IMR-90 (cell line): ENCODE measurements around the gene ITGA3. TPM values are rescaled to one million over a fixed set of nuclear protein-coding genes. Genes with fewer than 3 reads are reported as not detected.

Source experiments
- ATAC-seq: fragments of 200-7000 bp; cut with Tn5 transposase; 2 replicates; pipeline ENCODE4 v1.9.1; 2020; ENCODE audit warnings: low read depth, mild to moderate bottlenecking, moderate library complexity
- BruUV-seq: library from RNA; stranded (reverse); fragments of 400-500 nt; replicated peaks from 2 replicates; lab custom pipeline; 2021; lab: Mats Ljungman, UMichigan
- CTCF ChIA-PET: fragments of 300-600 bp; formaldehyde crosslinking; extraction: SDS; loops from one replicate; lab custom pipeline; 2021; ENCODE audit warnings: antibody characterized with exemption; lab: Yijun Ruan, JAX
- POLR2A ChIA-PET: fragments of 300-600 bp; sonication (Branson Sonifier 250); formaldehyde crosslinking; loops from one replicate; lab custom pipeline; 2022; ENCODE audit warnings: antibody characterized with exemption; ENCODE audit not compliant: unreplicated experiment; lab: Charles Lee
- DNase-seq: peaks from one replicate; pipeline ENCODE4 v3.0.0; 2013
- H2AFZ ChIP-seq: replicated peaks from 2 replicates; pipeline ENCODE3; 2013; ENCODE audit warnings: low read length, mild to moderate bottlenecking; ENCODE audit not compliant: poor library complexity
- H2AK5ac ChIP-seq: 2 replicates; pipeline ENCODE4 v1.6.1; 2013; ENCODE audit warnings: low read depth, low read length, inconsistent platforms
- H2AK9ac ChIP-seq: replicated peaks from 2 replicates; pipeline ENCODE3; 2013; ENCODE audit warnings: mild to moderate bottlenecking, low read depth, low read length, moderate library complexity; ENCODE audit not compliant: poor library complexity
- H2BK120ac ChIP-seq: 2 replicates; pipeline ENCODE4 v1.6.1; 2013; ENCODE audit warnings: low read depth, low read length, inconsistent platforms
- H2BK15ac ChIP-seq: 3 replicates; pipeline ENCODE4 v1.6.1; 2013; ENCODE audit warnings: low read depth, low read length, inconsistent platforms
- H2BK20ac ChIP-seq: 2 replicates; pipeline ENCODE4 v1.6.1; 2013; ENCODE audit warnings: low read depth, mild to moderate bottlenecking, inconsistent platforms, low read length, moderate library complexity
- H2BK5ac ChIP-seq: 2 replicates; pipeline ENCODE4 v1.6.1; 2013; ENCODE audit warnings: mild to moderate bottlenecking, low read depth, low read length, inconsistent platforms; ENCODE audit not compliant: poor library complexity, severe bottlenecking
- H3K14ac ChIP-seq: replicated peaks from 2 replicates; pipeline ENCODE4 v1.6.1; 2013; ENCODE audit warnings: low read depth, low read length, inconsistent platforms
- H3K18ac ChIP-seq: 2 replicates; pipeline ENCODE4 v1.6.1; 2013; ENCODE audit warnings: low read depth, low read length, control low read depth
- H3K23ac ChIP-seq: 2 replicates; pipeline ENCODE4 v1.6.1; 2013; ENCODE audit warnings: low read depth, low read length, inconsistent platforms
- H3K27ac ChIP-seq: 2 replicates; pipeline ENCODE4 v1.5.1; 2013; ENCODE audit warnings: mild to moderate bottlenecking, control low read depth, low read length; ENCODE audit not compliant: insufficient read depth
- H3K27me3 ChIP-seq: 2 replicates; pipeline ENCODE4 v1.6.1; 2013; ENCODE audit warnings: low read length; ENCODE audit not compliant: control insufficient read depth, insufficient read depth
- H3K36me3 ChIP-seq: 2 replicates; pipeline ENCODE4 v1.6.1; 2013; ENCODE audit warnings: low read length, mixed read lengths; ENCODE audit not compliant: control insufficient read depth, insufficient read depth
- H3K4ac ChIP-seq: 2 replicates; pipeline ENCODE4 v1.6.1; 2013; ENCODE audit warnings: low read depth, low read length, inconsistent platforms
- H3K4me1 ChIP-seq: 2 replicates; pipeline ENCODE4 v1.6.1; 2013; ENCODE audit warnings: low read length, mixed read lengths; ENCODE audit not compliant: control insufficient read depth, insufficient read depth
- H3K4me2 ChIP-seq: 2 replicates; pipeline ENCODE4 v1.6.1; 2013; ENCODE audit warnings: low read depth, mild to moderate bottlenecking, control low read depth, low read length, moderate library complexity
- H3K4me3 ChIP-seq: 2 replicates; pipeline ENCODE4 v1.5.1; 2013; ENCODE audit warnings: low read depth, mild to moderate bottlenecking, control low read depth, low read length, moderate library complexity; ENCODE audit not compliant: insufficient read depth
- H3K56ac ChIP-seq: 2 replicates; pipeline ENCODE4 v1.6.1; 2013; ENCODE audit warnings: low read length, inconsistent platforms; ENCODE audit not compliant: insufficient read depth; ENCODE audit errors: extremely low read depth
- H3K79me1 ChIP-seq, 2 experiments: 2 replicates each; pipeline ENCODE4 v1.6.1; 2013; ENCODE audit warnings: low read length in 2 of 2, inconsistent platforms in 1 of 2, low read depth in 1 of 2
- H3K9ac ChIP-seq: 2 replicates; pipeline ENCODE4 v1.6.1; 2013; ENCODE audit warnings: low read depth, low read length, control low read depth
- H3K9me1 ChIP-seq: 2 replicates; pipeline ENCODE4 v1.6.1; 2013; ENCODE audit warnings: low read length, inconsistent platforms; ENCODE audit not compliant: insufficient read depth
- H3K9me3 ChIP-seq: 2 replicates; pipeline ENCODE4 v1.6.1; 2013; ENCODE audit warnings: low read length; ENCODE audit not compliant: control insufficient read depth, insufficient read depth
- H4K20me1 ChIP-seq: 2 replicates; pipeline ENCODE4 v1.6.1; 2013; ENCODE audit warnings: low read length, inconsistent platforms; ENCODE audit not compliant: insufficient read depth
- H4K5ac ChIP-seq: 2 replicates; pipeline ENCODE4 v1.6.1; 2013; ENCODE audit warnings: mild to moderate bottlenecking, low read depth, low read length, control low read depth
- H4K8ac ChIP-seq, 2 experiments: 2 replicates each; pipeline ENCODE4 v1.6.1; 2013; ENCODE audit warnings: low read depth in 2 of 2, low read length in 2 of 2, control low read depth in 1 of 2, inconsistent platforms in 1 of 2
- H4K91ac ChIP-seq: 2 replicates; pipeline ENCODE4 v1.6.1; 2013; ENCODE audit warnings: low read depth, low read length, inconsistent platforms; ENCODE audit not compliant: insufficient read depth
- CEBPB ChIP-seq: IDR thresholded peaks from 2 replicates; pipeline ENCODE4 v1.6.1; 2012; ENCODE audit warnings: low read depth, low read length, improper control_type of control experiment
- CHD1 ChIP-seq: IDR thresholded peaks from 2 replicates; pipeline ENCODE4 v1.6.1; 2012; ENCODE audit warnings: low read depth, low read length, improper control_type of control experiment
- NFE2L2 ChIP-seq: fragments of 150-350 bp; IDR thresholded peaks from 2 replicates; pipeline ENCODE4 v1.6.1; 2016; ENCODE audit warnings: low read depth, mild to moderate bottlenecking, low read length
- POLR2A ChIP-seq: IDR thresholded peaks from 2 replicates; pipeline ENCODE4 v1.6.1; 2012; ENCODE audit warnings: mild to moderate bottlenecking, low read depth, low read length
- RAD21 ChIP-seq: IDR thresholded peaks from 2 replicates; pipeline ENCODE4 v1.6.1; 2012; ENCODE audit warnings: low read length, improper control_type of control experiment
- RFX5 ChIP-seq: IDR thresholded peaks from 2 replicates; pipeline ENCODE4 v1.8.0; 2012; ENCODE audit warnings: low read depth, mild to moderate bottlenecking, low read length, moderate library complexity
- SMC3 ChIP-seq: fragments of 150-350 bp; IDR thresholded peaks from 2 replicates; pipeline ENCODE4 v1.6.1; 2016; ENCODE audit warnings: low read depth, mild to moderate bottlenecking, antibody characterized with exemption, low read length, moderate library complexity
- USF2 ChIP-seq: fragments of 150-350 bp; IDR thresholded peaks from 2 replicates; pipeline ENCODE4 v1.6.1; 2017; ENCODE audit warnings: mild to moderate bottlenecking, antibody characterized with exemption, low read length, low read depth
- WGBS, 2 experiments: methylation state at CpG; one replicate each; pipeline versions ENCODE4 v1.1.5 to v1.1.7; 2013; ENCODE audit warnings: missing lambda C conversion rate in 2 of 2; ENCODE audit not compliant: insufficient read length in 1 of 2; ENCODE audit errors: extremely low coverage in 2 of 2; 5-methylcytosine and 5-hydroxymethylcytosine counted together
- dilution Hi-C: fragments of 300-500 bp; cut with HindIII; formaldehyde crosslinking; loops from one replicate; pipeline ENCODE4 v1.14.3; 2018; ENCODE audit warnings: low sequenced_read_pairs; ENCODE audit not compliant: unreplicated experiment
- in situ Hi-C: fragments of 300-500 bp; cut with MboI; formaldehyde crosslinking; loops from 3 replicates; pipeline ENCODE4 v1.14.3; 2019; ENCODE audit warnings: low sequenced_read_pairs, inconsistent platforms, mixed read lengths
- intact Hi-C: fragments of 100-400 bp; cut with micrococcal nuclease; formaldehyde crosslinking; loops from 2 replicates; pipeline ENCODE4 v1.10.0; 2022
- polyA plus RNA-seq, 3 experiments: library from polyadenylated mRNA; depleted of rRNA; stranded (reverse); fragments of >200 nt; gene quantifications; 2 replicates each; pipeline ENCODE4 v1.2.3, GENCODE V29; 2012; ENCODE audit warnings: low replicate concordance in 1 of 3
- total RNA-seq: library from RNA; depleted of rRNA; stranded (reverse); fragments of >200 nt; gene quantifications from 2 replicates; pipeline ENCODE4 v1.2.3, GENCODE V29; 2012

The ITGA3 gene
- total and polyA plus RNA-seq, 2 of the 4 experiments (the other 2 are of a cell fraction) = 78.0 to 202 TPM

DNA sequence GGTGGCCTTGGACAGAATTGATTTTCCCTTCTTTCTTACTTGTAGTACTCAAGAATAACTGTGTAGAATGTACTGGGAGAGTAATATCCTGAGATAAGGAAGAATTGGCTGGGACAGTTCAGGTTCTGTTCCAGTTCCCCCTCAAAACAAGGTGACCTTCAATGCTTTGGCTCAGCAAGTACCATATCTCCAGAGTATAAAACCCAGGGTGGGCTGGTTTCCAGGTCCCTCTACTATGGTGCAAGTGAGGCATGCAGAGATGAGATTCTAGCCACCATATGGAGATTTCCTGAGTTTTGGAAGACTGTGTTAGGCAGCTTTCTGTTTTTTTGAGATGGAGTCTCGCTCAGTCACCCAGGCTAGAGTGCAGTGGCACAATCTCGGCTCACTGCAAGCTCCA lies 42.8 kb upstream of the ITGA3 start:
- Histone ChIP-seq H3K79me1 (no peaks in the 10 kb centered on the region), H2BK15ac (no peak overlapping the region), H3K18ac (no peak overlapping the region), H3K9me3 (peaks cover 27% of the 10 kb centered on the region), H3K27me3 (peaks cover 8% of the 10 kb centered on the region), H3K36me3 (no peaks in the 10 kb centered on the region), H3K4me3 (no peak overlapping the region), H2BK5ac (no peak overlapping the region), H4K91ac (no peak overlapping the region), H4K8ac (no peak overlapping the region), H3K27ac (no peak overlapping the region), H4K5ac (no peak overlapping the region), H2AK9ac (no peak overlapping the region), H3K14ac (no peak overlapping the region), H3K9ac (no peak overlapping the region), H3K4me2 (no peak overlapping the region), H3K56ac (no peak overlapping the region), H3K9me1 (no peaks in the 10 kb centered on the region), H3K4me1 (no peaks in the 10 kb centered on the region), H2BK120ac (no peak overlapping the region), H3K23ac (no peak overlapping the region), H2AK5ac (no peak overlapping the region), H2BK20ac (no peak overlapping the region), H2AFZ (no peak overlapping the region), H3K4ac (no peak overlapping the region), H4K20me1 (no peaks in the 10 kb centered on the region)
- no TSS peak for BruUV-seq
- in situ Hi-C loops (no loop called here), intact Hi-C loops (no loop called here), dilution Hi-C loops (no loop called here)
- WGBS, 2 experiments = no CpG with 5 or more reads among the region's 2 CpGs
- DNase-seq (no peak), ATAC-seq (no peak)
- TF ChIP-seq RAD21 (no peak), USF2 (no peak), RFX5 (no peak), NFE2L2 (no peak), SMC3 (no peak), CHD1 (no peak), POLR2A (no peak), CEBPB (no peak)
- ChIA-PET CTCF (no interaction called here), POLR2A (no interaction called here)
